ENCODE data around the gene MR1.
A peak's percentile ranks its signal among the peaks of the same experiment; 100 is the strongest.
"Not testable (repeated sequence)": the region's sequence is repeated elsewhere in the genome, so short reads cannot be mapped to it uniquely, and the experiment has no call there.

The MR1 gene

DNA sequence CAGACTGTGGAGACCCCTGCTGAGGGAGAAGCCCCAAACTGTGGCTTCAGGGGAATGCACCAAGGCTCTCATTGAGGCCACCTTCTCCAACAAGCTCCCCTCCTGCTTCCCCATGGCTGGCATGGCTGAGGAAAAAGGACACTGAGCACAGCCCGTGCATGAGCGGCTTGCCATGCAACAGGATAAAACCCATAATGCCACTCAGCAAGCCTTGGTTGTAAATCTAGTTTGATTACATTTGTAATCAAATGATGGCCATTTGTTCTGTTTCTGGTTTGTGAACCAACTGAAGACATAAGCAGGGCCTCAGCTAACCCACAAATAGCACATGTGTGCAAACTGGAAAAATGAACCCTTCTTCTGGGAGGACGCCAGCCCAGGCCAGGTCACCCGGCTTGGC lies 27.2 kb downstream of the MR1 start:
- DNase-seq; in situ Hi-C loops (cut with MboI; ENCODE audit: low pct_unique_long_range_greater_than_20kb, low sequenced_read_pairs): not testable (repeated sequence)

DNA sequence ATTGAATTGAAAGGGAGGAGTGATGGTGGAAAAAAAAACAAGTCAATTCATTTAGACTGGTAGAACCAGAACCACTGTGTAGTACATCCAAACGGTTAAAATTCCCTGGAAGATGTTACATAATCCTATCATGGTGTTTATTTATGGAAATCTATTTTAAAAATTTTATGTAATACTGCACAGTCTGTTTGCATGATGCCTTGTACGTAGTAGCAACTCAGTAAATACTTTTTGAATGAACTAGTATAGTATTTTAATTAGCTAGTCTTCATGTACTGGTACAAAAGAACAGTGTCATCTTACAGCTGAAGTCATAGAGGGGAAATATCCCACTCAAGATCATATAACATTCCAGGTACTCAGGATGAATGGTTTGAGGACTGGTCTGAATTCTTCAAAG lies 27.7 kb downstream of the MR1 start:
- in situ Hi-C loops (cut with MboI; ENCODE audit: low pct_unique_long_range_greater_than_20kb, low sequenced_read_pairs): no loop called here
- DNase-seq: no peak

DNA sequence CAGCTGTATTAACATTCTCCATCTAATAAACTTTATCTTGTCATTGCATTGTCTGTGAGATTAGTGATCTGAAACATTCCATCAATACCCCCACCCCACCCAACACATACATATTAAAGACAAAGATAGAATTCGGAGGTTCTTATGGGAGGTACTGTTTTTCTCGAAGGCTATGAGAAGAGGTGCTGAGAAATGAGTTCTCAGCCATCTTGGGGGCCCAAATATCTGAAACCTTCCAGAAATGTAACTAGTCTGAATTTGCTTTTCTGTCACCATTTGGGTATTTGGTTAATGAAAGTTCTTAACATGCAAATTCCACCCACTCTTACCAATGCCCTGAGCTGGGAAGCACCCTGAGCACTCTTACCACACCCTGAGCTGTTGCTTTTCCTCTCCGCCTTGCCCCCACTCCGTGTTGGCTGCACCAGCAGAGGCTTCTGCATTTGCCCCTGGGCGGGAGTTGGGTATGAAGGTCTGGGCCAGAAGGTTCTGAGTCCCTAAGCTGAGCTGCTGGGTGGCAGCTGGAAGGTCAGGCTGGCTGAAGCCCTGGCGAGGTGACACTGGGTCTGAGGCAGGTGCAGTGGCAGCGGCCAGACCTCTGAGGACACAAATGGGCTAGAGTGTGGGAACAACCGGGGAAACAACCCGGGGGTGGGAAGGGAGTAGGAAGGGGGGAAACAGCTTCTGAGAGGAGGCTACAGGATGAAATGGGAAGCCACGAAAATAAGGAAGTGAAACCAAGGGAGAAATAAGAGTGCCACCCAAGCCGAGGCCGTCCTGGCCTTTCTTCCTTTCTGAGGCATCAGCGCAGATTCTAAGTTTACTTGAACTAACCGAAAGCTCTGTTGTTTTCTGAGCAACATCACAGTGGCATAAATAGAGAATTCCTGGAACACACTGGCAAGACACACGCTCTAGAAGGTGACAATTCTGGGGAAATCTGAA lies 28.4 kb downstream of the MR1 start:
- in situ Hi-C loops (cut with MboI; ENCODE audit: low pct_unique_long_range_greater_than_20kb, low sequenced_read_pairs): no loop called here
- peak; percentile 78 for DNase-seq

DNA sequence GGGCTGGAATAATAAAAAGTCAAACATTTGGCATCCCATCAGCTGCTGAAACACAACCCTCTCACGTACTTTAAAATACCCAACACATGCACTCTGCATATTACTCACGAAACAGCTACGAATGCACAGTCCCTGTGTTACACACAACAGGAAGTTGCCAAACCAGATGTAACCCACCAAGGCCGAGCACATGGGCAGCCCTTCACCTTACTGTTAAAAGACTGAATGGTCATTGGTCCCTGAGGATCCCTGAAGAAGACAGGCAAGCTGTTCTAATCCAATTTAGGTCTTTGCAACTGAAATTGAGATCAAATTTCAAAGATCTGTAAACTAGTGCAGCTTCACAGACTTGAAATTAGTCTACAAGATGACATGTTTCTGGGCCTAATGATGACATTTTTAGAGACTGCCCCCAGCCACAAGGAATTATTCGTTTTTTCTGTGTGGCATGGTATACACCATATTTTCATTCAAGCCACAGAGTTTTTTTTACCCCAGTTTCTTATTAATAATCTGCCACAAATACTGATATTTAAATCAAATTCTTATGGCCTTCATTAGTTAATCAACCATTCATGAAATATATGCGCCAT lies 29.1 kb downstream of the MR1 start:
- DNase-seq: peak; percentile 70
- in situ Hi-C loops (cut with MboI; ENCODE audit: low pct_unique_long_range_greater_than_20kb, low sequenced_read_pairs): no loop called here

DNA sequence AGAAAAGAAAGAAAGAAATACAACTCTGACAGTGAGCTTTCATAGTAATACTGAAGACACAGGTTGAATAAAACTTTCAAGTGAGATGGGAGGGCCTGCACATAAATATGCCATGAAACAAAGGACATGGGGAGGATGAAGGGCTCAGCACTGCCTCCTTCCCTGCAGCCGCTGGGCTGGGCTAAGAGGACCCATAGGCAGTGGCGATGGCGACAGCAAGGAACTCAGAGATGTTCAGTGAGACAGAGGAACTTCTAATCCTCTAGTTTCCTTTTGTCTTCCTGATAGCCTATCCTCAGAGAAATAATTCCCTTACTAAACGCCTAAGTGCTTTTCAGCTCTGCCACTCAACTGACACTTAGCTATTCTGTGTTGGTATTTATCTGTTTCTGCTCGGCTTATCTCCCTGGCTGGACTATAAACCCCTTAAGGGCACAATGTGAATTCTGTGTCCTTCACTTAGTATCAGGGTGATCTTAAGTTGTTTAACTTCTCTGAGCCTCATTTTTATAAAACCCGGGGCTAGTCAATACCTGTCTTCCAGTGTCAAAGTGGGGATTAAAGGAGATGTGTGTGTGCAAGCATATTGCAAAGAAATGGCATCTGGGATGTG lies 30.3 kb downstream of the MR1 start:
- no peak for DNase-seq
- in situ Hi-C loops (cut with MboI; ENCODE audit: low pct_unique_long_range_greater_than_20kb, low sequenced_read_pairs): no loop called here

DNA sequence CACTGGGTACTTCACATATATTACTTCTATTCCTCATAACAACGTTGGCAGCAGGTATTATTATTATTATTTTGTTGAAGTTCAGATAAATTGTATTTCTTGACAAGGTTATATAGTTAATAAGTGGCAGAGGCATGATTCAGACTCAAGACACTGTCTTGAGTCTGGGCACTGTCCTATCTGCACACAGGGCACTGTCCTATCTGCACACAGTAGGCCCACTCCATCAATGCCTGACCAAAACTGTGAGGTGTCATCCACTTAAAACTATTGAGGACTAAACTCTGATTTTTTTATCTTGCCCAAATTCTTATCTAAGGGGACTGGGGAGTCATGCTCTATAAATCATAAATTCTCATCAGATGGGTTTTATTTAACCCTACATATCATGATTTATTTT lies 30.9 kb downstream of the MR1 start:
- no peak for DNase-seq
- in situ Hi-C loops (cut with MboI; ENCODE audit: low pct_unique_long_range_greater_than_20kb, low sequenced_read_pairs): no loop called here

DNA sequence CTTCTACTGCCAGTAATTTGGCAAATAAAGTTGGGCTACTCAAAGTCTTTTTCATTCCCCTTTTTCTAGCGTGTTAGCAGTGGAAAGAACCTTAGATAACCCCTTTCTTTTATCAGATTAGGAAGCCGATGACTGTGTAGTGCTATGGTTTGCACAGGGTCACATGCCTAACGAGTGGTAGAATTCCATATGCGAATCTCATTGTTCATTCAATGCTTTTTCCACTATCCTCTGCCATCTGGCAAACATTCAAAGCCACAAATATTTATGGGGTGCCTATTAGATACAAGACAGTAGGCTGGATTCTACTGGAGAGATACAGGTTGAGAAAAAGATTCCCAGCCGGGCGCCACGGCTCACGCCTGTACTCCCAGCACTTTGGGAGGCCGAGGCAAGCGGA lies 39.9 kb downstream of the MR1 start:
- in situ Hi-C loops (cut with MboI; ENCODE audit: low pct_unique_long_range_greater_than_20kb, low sequenced_read_pairs): no loop called here
- no peak for DNase-seq

DNA sequence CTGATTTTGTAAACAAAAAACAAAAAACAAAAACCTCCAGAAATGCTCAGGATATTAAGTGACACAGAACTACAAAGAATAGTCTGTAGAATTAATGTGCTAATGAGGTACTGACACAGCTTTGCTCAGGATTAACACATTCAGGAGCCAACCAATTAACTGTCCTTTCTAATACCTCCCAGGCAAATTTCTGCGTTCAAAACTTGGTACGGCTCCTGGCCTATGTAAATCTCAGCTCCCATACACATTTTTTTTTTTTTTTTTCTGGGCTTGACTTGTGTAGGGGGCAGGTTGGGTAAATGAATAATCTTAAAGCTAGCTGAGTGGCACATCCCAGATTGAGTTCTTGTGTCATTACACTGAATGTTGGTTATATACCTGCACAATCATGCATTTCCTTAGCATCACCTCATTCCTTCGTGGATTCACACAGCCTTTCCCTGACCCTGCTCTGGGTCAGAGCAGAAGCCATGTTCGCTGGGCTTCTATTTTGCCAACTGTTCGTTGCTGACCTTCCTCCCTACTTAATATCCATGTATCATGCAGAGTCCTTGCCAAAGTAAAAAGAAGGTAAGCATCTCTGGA lies 42.1 kb downstream of the MR1 start:
- no peak for DNase-seq
- in situ Hi-C loops (cut with MboI; ENCODE audit: low pct_unique_long_range_greater_than_20kb, low sequenced_read_pairs): no loop called here

DNA sequence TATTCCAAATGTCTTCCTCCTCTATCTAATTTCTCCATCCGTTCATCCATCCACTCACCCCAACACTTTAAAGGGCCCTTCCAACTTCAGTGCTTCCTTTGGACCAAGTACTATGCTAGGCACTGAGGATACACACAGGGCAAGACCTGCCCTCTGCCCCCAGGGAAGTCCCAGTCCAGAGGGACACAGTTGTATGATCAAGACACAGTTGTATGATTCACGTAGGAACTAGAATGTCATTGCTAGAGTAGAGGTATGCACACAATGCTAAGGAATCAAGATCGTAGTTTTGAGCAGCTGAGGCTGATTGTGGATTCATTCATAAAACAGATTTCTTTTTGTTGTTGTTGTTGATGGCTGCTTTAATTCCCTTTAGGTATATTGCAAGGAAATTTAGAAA lies 43.1 kb downstream of the MR1 start:
- in situ Hi-C loops (cut with MboI; ENCODE audit: low pct_unique_long_range_greater_than_20kb, low sequenced_read_pairs): no loop called here
- no peak for DNase-seq

DNA sequence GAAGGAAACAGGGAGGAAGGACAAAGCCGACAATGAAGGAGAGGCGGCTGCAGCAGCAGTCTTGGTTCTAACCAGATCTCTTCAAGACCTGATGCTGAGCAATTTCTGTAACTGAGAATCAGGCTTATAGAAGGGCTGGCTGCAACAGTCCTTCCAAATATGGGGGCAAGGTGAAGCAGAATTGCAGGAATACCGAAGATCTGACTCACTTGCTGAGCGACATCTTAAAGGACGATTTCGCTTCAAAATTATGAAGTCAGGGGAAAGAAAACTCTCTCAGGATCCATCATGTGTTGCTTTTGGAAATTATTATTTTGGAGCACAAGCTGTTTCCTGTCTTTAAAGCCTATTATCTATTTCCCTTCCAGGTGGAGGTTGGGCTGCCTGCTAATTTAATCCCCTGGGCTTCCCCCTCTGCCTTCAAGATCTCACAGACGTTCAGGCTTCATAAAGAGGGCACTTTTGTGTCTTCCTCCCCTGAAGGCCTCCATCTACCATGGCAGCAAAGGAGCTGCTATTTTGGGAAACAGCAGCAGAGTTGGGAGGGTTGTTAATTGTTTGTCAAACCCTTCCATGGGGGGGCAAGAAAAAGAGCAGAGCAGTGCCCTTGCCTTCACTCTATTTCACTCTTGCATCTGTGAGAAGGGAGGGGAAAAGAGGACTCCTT lies 43.9 kb downstream of the MR1 start:
- DNase-seq: peak; percentile 50
- in situ Hi-C loops (cut with MboI; ENCODE audit: low pct_unique_long_range_greater_than_20kb, low sequenced_read_pairs): no loop called here

DNA sequence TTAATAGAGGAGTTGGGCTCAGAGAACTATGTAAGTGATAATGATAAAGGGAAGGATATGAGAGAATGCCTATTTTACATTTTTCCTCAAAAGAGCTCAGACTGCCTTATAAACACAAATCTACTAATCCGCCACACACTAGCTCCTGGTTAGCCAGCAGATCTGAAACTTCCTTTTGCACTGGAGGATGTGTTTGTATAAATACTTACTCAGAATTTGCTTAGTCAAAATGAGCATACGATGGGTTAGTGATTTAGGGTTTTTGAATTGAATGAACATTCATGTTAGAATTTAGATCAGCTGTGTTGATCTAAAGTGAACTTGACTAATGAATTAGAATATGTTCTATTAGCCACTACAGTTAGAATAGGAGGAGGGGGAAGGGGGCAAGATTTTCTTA lies 45.6 kb downstream of the MR1 start:
- in situ Hi-C loops (cut with MboI; ENCODE audit: low pct_unique_long_range_greater_than_20kb, low sequenced_read_pairs): no loop called here
- DNase-seq: no peak

DNA sequence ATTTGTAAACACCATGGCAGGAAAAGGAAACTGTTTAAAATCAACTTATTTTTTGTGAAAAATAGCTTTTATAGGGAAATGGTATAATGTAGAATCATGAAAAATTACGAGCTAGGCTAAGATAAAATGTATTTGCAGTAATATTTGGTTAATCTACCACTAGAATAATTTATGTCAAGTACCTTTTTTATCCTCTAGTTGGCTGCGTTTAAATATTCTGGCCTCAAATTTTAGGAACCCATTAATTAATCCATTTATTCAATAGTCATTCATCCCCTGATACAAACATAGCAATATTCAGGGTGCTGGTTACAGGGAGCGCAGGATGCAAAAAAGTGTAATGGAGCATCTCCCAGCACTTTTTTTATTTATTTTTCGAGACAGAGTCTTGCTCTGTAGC lies 46.1 kb downstream of the MR1 start:
- in situ Hi-C loops (cut with MboI; ENCODE audit: low pct_unique_long_range_greater_than_20kb, low sequenced_read_pairs): no loop called here

DNA sequence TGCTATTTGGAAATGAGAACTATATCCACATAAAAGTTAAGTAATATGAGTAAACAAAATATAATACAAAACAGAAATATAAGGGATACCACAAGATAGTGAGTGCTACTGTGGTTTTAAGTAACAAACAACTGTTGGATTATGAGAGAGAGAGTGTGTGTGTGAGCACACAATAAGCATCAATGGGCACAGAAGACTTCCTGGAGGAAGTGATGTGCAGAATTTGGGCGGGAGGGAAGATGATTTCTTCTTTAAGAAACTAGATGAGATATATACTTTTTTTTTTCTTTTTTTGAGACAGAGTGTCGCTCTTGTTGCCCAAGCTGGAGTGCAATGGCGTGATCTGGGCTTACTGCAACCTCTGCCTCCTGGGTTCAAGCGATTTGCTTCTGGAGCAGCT lies 46.8 kb downstream of the MR1 start:
- in situ Hi-C loops (cut with MboI; ENCODE audit: low pct_unique_long_range_greater_than_20kb, low sequenced_read_pairs): no loop called here

More for the DNA sequence above, 46.1 kb downstream of the MR1 start:
- DNase-seq: no peak

DNA sequence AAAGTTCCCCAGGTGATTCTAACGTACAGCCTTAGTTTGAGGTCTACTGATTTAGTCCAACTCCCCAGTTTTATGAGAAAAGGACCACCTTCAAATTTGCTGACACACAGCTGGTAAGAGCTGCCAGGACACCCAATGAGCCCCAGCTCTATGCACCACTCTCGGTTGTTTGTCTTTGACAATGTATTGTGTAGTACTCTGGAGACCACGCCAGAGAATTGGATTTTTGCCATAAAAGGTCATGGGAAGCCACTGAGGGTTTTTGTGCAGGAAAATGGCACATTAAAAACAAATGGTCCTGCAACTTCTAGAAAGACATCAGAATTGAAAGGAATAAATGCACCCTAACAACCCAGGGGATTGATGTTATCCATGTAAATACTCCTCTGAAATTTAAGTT lies 47.6 kb downstream of the MR1 start:
- DNase-seq: no peak
- in situ Hi-C loops (cut with MboI; ENCODE audit: low pct_unique_long_range_greater_than_20kb, low sequenced_read_pairs): no loop called here

More for the DNA sequence above, 46.8 kb downstream of the MR1 start:
- no peak for DNase-seq

DNA sequence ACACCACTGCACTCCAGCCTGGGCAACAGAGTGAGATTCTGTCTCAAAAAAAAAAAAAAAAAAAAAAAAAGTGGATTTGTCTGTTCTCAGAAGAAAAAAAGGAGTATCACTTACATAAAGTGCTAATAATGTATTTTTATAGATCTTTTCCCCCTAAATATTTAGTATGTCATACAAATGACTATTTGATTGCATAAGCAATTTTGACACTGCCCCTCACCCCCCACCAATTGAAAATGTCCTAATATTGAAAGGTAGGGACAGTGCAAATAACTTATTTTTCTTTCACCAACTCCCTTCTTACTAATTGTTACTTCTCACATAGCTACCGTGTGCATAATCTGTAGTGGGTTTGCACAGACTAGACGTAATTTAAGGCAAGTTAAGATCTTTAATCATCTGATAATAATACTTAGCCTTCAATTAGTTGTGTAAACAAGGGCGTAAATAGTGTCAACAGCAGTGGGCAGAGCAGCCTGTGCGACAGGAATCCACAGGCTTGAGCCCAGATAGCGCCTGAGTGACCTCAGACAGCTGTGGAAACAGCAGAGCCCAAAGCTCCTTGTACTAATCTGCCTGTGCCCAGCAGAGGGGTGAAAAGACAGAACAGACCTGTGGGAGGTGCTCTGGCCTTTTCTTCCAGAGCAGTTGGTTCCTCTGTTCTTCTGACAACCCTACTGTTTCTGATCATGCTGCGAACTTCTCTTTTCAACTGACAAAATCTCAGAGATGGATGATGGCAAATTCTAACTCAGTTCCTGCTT lies 50.2 kb downstream of the MR1 start:
- peak; percentile 86 for DNase-seq
- in situ Hi-C loops (cut with MboI; ENCODE audit: low pct_unique_long_range_greater_than_20kb, low sequenced_read_pairs): no loop called here

DNA sequence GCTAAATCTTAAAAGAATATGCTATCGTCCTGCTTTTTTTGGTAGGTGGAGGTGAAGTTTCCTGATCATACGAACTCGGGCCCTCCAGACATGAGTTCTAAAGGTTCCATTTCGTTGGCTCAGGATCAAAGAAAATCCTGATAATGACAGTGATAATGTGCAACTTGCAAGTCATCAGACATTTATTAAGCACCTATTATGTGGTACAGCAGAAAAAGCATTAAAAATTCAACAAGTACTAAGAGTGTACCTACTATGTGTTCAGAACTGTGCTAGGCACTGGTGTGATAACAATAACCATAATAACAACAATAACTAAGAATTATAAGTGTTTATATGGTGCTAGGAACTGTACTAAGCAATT lies 50.8 kb downstream of the MR1 start:
- in situ Hi-C loops (cut with MboI; ENCODE audit: low pct_unique_long_range_greater_than_20kb, low sequenced_read_pairs): no loop called here
- DNase-seq: no peak

DNA sequence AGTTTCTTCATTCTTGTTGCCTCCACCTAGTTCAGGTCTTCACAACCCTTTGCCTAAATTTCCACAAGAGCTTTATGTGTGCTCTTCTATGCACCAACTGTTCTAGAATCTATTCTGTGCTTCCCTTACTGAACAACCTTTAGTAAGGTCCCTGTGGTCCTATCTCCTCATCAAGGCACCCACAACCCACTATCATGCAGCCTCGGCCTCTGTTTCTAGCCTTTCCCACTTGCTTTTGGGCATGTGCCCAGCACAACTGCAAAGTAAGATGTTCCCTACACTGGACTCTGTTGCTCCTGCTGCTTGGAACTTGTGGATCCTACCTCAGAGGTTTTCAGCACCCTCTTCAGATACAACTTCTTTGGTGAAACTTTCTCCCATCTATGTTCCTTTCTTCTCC lies 52.3 kb downstream of the MR1 start:
- in situ Hi-C loops (cut with MboI; ENCODE audit: low pct_unique_long_range_greater_than_20kb, low sequenced_read_pairs): no loop called here

DNA sequence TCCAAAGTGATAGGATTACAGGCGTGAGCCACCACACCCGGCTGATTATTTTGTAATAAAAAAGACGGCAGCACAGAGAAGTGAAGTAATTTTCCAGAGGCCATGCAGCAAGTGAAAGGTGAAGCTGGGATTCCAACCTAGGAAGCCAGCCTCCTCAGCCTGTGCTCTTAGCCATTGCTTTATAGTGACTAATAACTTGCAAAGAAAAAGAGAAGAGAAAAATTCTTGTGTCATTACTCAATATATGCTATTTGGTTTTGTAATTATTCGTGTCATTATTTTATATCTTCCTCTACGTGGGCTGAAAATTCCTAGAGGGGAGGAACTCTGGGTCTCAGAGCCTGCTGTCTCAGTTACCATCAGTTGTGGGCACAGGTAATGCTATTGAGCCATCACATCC lies 53.1 kb downstream of the MR1 start:
- DNase-seq: no peak
- in situ Hi-C loops (cut with MboI; ENCODE audit: low pct_unique_long_range_greater_than_20kb, low sequenced_read_pairs): no loop called here

More for the DNA sequence above, 52.3 kb downstream of the MR1 start:
- no peak for DNase-seq

DNA sequence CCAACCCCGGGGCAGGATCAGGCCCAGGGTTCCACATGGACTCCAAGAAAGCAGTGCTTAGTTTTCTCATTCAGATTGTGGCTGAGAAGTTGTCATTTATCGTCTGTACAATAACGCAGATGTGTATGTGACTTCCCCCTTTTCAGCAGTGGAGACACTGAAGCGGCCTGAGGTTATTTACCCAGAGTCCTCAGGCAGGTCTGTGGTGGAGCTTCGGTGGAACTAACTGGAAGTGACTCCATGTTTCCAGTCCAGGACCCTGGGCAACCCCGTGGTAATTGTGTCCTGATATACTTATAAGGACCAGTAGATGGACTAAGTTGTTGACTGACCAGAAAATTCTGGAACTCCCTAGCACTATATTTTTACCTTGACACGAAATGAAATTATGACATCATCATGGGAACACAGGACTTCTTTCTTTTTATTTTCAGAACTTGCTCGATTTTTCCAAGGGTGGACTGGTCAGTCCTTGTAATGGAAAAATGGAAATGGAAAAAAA lies 53.7 kb downstream of the MR1 start:
- peak; percentile 82 for DNase-seq
- in situ Hi-C loops (cut with MboI; ENCODE audit: low pct_unique_long_range_greater_than_20kb, low sequenced_read_pairs): no loop called here

Data from KBM-7 (cell line).